Small intestine (tissue), 7 donors: ENCODE data around the gene RNF103. TPM values are rescaled to one million over a fixed set of nuclear protein-coding genes. Genes with fewer than 3 reads are reported as not detected.
A peak's percentile ranks its signal among the peaks of the same experiment; 100 is the strongest.

Experiments used
- DNase-seq, 2 donors: peaks; one replicate each; pipeline versions ENCODE4 v3.0.0 to v3.0.0-alpha.2; 2013
- FAIRE-seq: peaks from 2 replicates; lab custom pipeline; 2012; peaks lifted over from hg19 to GRCh38; lab: Jason Lieb, UNC
- H3K27ac ChIP-seq, 3 donors: one replicate each; pipeline ENCODE4 v1.5.1; 2013; ENCODE audit warnings: low read length in 2 of 3, mild to moderate bottlenecking in 2 of 3, control low read depth in 1 of 3, inconsistent platforms in 1 of 3, low read depth in 1 of 3, moderate library complexity in 1 of 3
- H3K27me3 ChIP-seq, 3 donors: one replicate each; pipeline ENCODE4 v1.6.1; 2013; ENCODE audit warnings: low read length in 3 of 3, inconsistent platforms in 1 of 3; ENCODE audit not compliant: control insufficient read depth in 3 of 3, insufficient read depth in 3 of 3
- H3K36me3 ChIP-seq, 3 donors: one replicate each; pipeline ENCODE4 v1.6.1; 2013; ENCODE audit warnings: low read length in 3 of 3, inconsistent platforms in 1 of 3, low read depth in 1 of 3, mild to moderate bottlenecking in 1 of 3, moderate library complexity in 1 of 3; ENCODE audit not compliant: control insufficient read depth in 3 of 3, insufficient read depth in 2 of 3
- H3K4me1 ChIP-seq, 3 donors: one replicate each; pipeline ENCODE4 v1.6.1; 2013; ENCODE audit warnings: low read length in 2 of 3, inconsistent platforms in 1 of 3, low read depth in 1 of 3, mild to moderate bottlenecking in 1 of 3, moderate library complexity in 1 of 3; ENCODE audit not compliant: control insufficient read depth in 3 of 3, insufficient read depth in 2 of 3
- H3K4me3 ChIP-seq, 3 donors: one replicate each; pipeline ENCODE4 v1.5.1; 2013; ENCODE audit warnings: low read length in 3 of 3, control low read depth in 1 of 3, inconsistent platforms in 1 of 3, low read depth in 1 of 3, mild to moderate bottlenecking in 1 of 3, moderate library complexity in 1 of 3
- H3K9me3 ChIP-seq, 2 donors: one replicate each; pipeline ENCODE4 v1.6.1; 2013; ENCODE audit warnings: low read depth in 1 of 2, low read length in 1 of 2; ENCODE audit not compliant: control insufficient read depth in 2 of 2, insufficient read depth in 1 of 2
- WGBS, 3 donors: extraction: QIAGEN DNeasy Blood & Tissue Kit; methylation state at CpG; one replicate each; pipeline ENCODE4 v1.1.7; 2013; 5-methylcytosine and 5-hydroxymethylcytosine counted together
- polyA plus RNA-seq, 4 donors: library from polyadenylated mRNA; stranded (reverse) in 3 of 4; unstranded in 1 of 4; fragments of 200-250 nt in 3 of 4; fragments of 120-200 nt in 1 of 4; gene quantifications; one replicate each; pipeline versions ENCODE4 v1.2.1 to v1.2.3, GENCODE V29; 2013
- donor health status: healthy with polysubstance abuse.
- donor health status: control.
- donor health status: control.
- donor health status: Bipolar disorder and iron deficiency.
- donor health status: healthy.

Gene RNF103
- polyA plus RNA-seq, 4 donors = 22.0 to 52.3 (median 32.7) TPM

DNA sequence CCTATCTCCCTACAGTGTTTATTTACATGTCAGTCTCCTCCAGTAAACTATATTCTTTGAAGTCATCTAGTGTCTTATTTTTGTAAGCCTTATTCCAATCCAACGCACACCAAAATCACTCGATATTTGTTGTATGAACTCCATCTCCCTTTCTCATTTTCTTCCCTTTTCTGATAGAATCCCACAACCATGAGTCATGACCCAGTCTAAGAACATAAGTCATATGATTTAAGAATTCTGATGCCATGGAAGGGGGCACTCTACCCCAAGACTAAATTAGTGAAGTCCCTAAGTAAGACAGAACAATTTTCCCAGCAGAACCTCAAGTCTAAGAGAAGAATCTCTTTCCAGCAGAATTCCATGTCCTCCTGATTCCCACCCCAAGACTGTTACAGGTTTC lies 65.8 kb downstream of the RNF103 start:
- H3K4me3 ChIP-seq = peak overlapping the region in 1 of 3 donors; percentile 17
- H3K27me3 ChIP-seq = no peaks in the 10 kb centered on the region
- H3K36me3 ChIP-seq = peaks cover 0 to 5% (median 2%) of the 10 kb centered on the region in 3 donors
- peaks cover 0 to 20% of the 10 kb centered on the region in 2 donors for H3K9me3 ChIP-seq
- peaks cover 2 to 8% (median 3%) of the 10 kb centered on the region in 3 donors for H3K4me1 ChIP-seq
- 90 to 100% (median 91%) methylated on average over 2 of the region's 2 CpGs for WGBS, 3 donors
- H3K27ac ChIP-seq = no peak overlapping the region
- DNase-seq (no peak), FAIRE-seq (no peak)

DNA sequence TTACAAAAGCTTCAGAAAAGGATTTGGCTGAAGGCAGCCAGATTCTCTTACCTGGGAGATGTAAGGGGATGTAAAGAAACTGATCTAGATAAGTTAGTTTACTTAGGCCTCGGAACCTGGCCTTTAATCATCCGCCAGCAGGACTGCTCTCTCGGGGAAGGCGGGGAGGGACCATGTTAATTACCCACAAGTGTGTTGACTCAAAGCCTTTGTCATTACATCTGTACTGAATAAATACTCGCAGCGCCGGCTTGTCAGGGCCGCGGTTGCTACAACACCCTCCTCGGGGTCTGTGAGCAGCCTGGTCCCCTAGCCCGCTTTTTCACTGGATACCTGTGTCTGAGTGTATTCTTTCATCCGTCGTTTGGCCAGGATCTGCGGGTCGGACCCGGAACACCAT lies 67.2 kb downstream of the RNF103 start:
- FAIRE-seq (no peak), DNase-seq (peak in 1 of 2 donors; percentile 19)
- WGBS, 3 donors = 84 to 86% (median 85%) methylated on average over 16 of the region's 16 CpGs

More for the DNA sequence above, 67.2 kb downstream of the RNF103 start:
- peaks cover 2 to 3% (median 3%) of the 10 kb centered on the region in 3 donors for H3K4me1 ChIP-seq
- peaks cover 0 to 26% of the 10 kb centered on the region in 2 donors for H3K9me3 ChIP-seq
- no peak overlapping the region for H3K4me3 ChIP-seq
- no peaks in the 10 kb centered on the region for H3K27me3 ChIP-seq
- no peak overlapping the region for H3K27ac ChIP-seq
- peaks cover 0 to 5% (median 2%) of the 10 kb centered on the region in 3 donors for H3K36me3 ChIP-seq

Other genes with a start within 250 kb of the RNF103 start
- 10 to 100 TPM; 13.5 to 51.2 (median 35.7) TPM for gene KDM3A, start 182.5 kb downstream of the RNF103 start, polyA plus RNA-seq
- 100 to 1,000 TPM; 107 to 125 (median 119) TPM for gene CHMP3, start 60.4 kb downstream of the RNF103 start, polyA plus RNA-seq
- gene RMND5A, start 96.4 kb upstream of the RNF103 start, polyA plus RNA-seq = 10 to 100 TPM; 13.5 to 63.5 (median 19.8) TPM
- gene CD8A, start 167.0 kb upstream of the RNF103 start, polyA plus RNA-seq = 10 to 100 TPM in 1 of 4 donors, 1 to 10 TPM in 3; 1.8 to 13.0 (median 2.8) TPM
- gene CD8B, start 238.0 kb upstream of the RNF103 start, polyA plus RNA-seq = 10 to 100 TPM in 2 of 4 donors, 1 to 10 TPM in 2; 2.2 to 56.0 (median 7.7) TPM